SU-DHL-6 (cell line): ENCODE data around the gene FERMT2.

Experiments used
- H2AFZ ChIP-seq: fragments of 200-600 bp; sonication (generic); 2 replicates; pipeline ENCODE4 v1.6.1; 2014; ENCODE audit warnings: low read depth, mild to moderate bottlenecking, moderate library complexity, mixed read lengths, antibody characterized with exemption, low read length; ENCODE audit not compliant: severe bottlenecking
- H3F3A ChIP-seq: fragments of 200-600 bp; shearing (Covaris generic); 2 replicates; pipeline ENCODE4 v1.6.0; 2016; ENCODE audit warnings: antibody characterized with exemption, mild to moderate bottlenecking; ENCODE audit not compliant: insufficient read depth
- H3K27ac ChIP-seq: fragments of 200-600 bp; sonication (generic); 2 replicates; pipeline ENCODE4 v1.5.1; 2016; ENCODE audit warnings: low read depth, mild to moderate bottlenecking, low read length, moderate library complexity, mixed read lengths
- H3K27me3 ChIP-seq: fragments of 200-600 bp; sonication (generic), shearing (Covaris generic); 2 replicates; pipeline ENCODE4 v1.6.0; 2014; ENCODE audit warnings: mild to moderate bottlenecking, low read length
- H3K36me3 ChIP-seq: fragments of 200-600 bp; sonication (generic); 2 replicates; pipeline ENCODE4 v1.6.1; 2014; ENCODE audit warnings: mild to moderate bottlenecking, low read length, mixed read lengths
- H3K4me2 ChIP-seq: fragments of 300-600, 200-600 bp; shearing (Covaris generic), sonication (generic); 2 replicates; pipeline ENCODE4 v1.6.0; 2014; ENCODE audit warnings: low read length, low read depth, mild to moderate bottlenecking; ENCODE audit not compliant: poor library complexity, severe bottlenecking
- H3K4me3 ChIP-seq: fragments of 200-600 bp; sonication (generic); 2 replicates; pipeline ENCODE4 v1.5.1; 2014; ENCODE audit warnings: antibody characterized with exemption, low read length, mild to moderate bottlenecking, mixed read lengths; ENCODE audit not compliant: insufficient read depth, poor library complexity, severe bottlenecking
- H3K79me2 ChIP-seq: fragments of 200-600 bp; sonication (generic); 2 replicates; pipeline ENCODE4 v1.6.1; 2014; ENCODE audit warnings: mild to moderate bottlenecking, low read length, moderate library complexity; ENCODE audit not compliant: insufficient read depth
- H3K9ac ChIP-seq: fragments of 200-600 bp; sonication (generic); 2 replicates; pipeline ENCODE4 v1.7.0; 2014; ENCODE audit warnings: mild to moderate bottlenecking, low read length
- H3K9me2 ChIP-seq: fragments of 200-600 bp; sonication (generic); replicated peaks from 2 replicates; pipeline ENCODE4 v1.6.1; 2014; ENCODE audit warnings: low read length; ENCODE audit not compliant: insufficient read depth
- H3K9me3 ChIP-seq: fragments of 200-600 bp; sonication (generic); 2 replicates; pipeline ENCODE4 v1.6.1; 2014; ENCODE audit warnings: low read length, mixed read lengths; ENCODE audit not compliant: insufficient read depth
- H4K20me1 ChIP-seq: fragments of 200-600 bp; sonication (generic); 2 replicates; pipeline ENCODE4 v1.6.1; 2014; ENCODE audit warnings: low read depth, mild to moderate bottlenecking, antibody characterized with exemption, low read length, moderate library complexity, mixed read lengths
- CTCF ChIP-seq: fragments of 200-600 bp; sonication (generic); IDR thresholded peaks from one replicate; pipeline ENCODE4 v1.5.1; 2017; ENCODE audit warnings: antibody characterized with exemption, mild to moderate bottlenecking, low read length, moderate library complexity; ENCODE audit not compliant: insufficient read depth, poor library complexity, severe bottlenecking
- EZH2phosphoT487 ChIP-seq: fragments of 200-600 bp; sonication (generic), shearing (Covaris generic); conservative IDR thresholded peaks from 2 replicates; pipeline ENCODE4 v1.6.1; 2018; ENCODE audit warnings: mild to moderate bottlenecking, antibody characterized with exemption, low read length, moderate library complexity, mixed read lengths

FERMT2 gene

GRCh38 chr14:52949249-52949648 lies 1.6 kb downstream of the FERMT2 start:
- Histone ChIP-seq H3K4me2 (no peak overlapping the region), H3K9ac (no peak overlapping the region), H2AFZ (no peak overlapping the region), H3K27me3 (no peaks in the 10 kb centered on the region), H3K9me2 (no peaks in the 10 kb centered on the region), H3F3A (no peaks in the 10 kb centered on the region), H3K36me3 (no peaks in the 10 kb centered on the region), H3K27ac (no peak overlapping the region), H4K20me1 (no peaks in the 10 kb centered on the region), H3K4me3 (no peak overlapping the region), H3K79me2 (no peaks in the 10 kb centered on the region), H3K9me3 (no peaks in the 10 kb centered on the region)
- TF ChIP-seq EZH2phosphoT487: no peak

- no peak overlapping the region for H3K9ac ChIP-seq
Measured at GRCh38 chr14:52948836-52949235, 2.0 kb downstream of the FERMT2 start.

GRCh38 chr14:52948039-52948438 lies 2.8 kb downstream of the FERMT2 start:
- no peak overlapping the region for H3K9ac ChIP-seq

More at GRCh38 chr14:52948836-52949235, 2.0 kb downstream of the FERMT2 start:
- Histone ChIP-seq H4K20me1 (no peaks in the 10 kb centered on the region), H3K36me3 (no peaks in the 10 kb centered on the region), H3K27me3 (no peaks in the 10 kb centered on the region), H3F3A (no peaks in the 10 kb centered on the region), H3K4me2 (no peak overlapping the region), H3K4me3 (no peak overlapping the region), H3K9me3 (no peaks in the 10 kb centered on the region), H3K27ac (no peak overlapping the region), H2AFZ (no peak overlapping the region), H3K79me2 (no peaks in the 10 kb centered on the region), H3K9me2 (no peaks in the 10 kb centered on the region)
- TF ChIP-seq EZH2phosphoT487 (no peak), CTCF (no peak)

GRCh38 chr14:52944254-52944653 lies 6.6 kb downstream of the FERMT2 start:
- no peaks in the 10 kb centered on the region for H3K9me2 ChIP-seq
- no peaks in the 10 kb centered on the region for H3K79me2 ChIP-seq
- H3K4me2 ChIP-seq: no peak overlapping the region
- TF ChIP-seq EZH2phosphoT487 (no peak), CTCF (no peak)
- no peaks in the 10 kb centered on the region for H3K27me3 ChIP-seq
- H2AFZ ChIP-seq: no peak overlapping the region
- H4K20me1 ChIP-seq: no peaks in the 10 kb centered on the region
- H3K27ac ChIP-seq: no peak overlapping the region
- H3K9ac ChIP-seq: no peak overlapping the region
- no peaks in the 10 kb centered on the region for H3F3A ChIP-seq
- H3K9me3 ChIP-seq: no peaks in the 10 kb centered on the region
- no peaks in the 10 kb centered on the region for H3K36me3 ChIP-seq
- no peak overlapping the region for H3K4me3 ChIP-seq

More at GRCh38 chr14:52948039-52948438, 2.8 kb downstream of the FERMT2 start:
- no peaks in the 10 kb centered on the region for H3K9me3 ChIP-seq
- TF ChIP-seq CTCF: no peak
- TF ChIP-seq EZH2phosphoT487: no peak
- no peak overlapping the region for H3K4me3 ChIP-seq
- H4K20me1 ChIP-seq: no peaks in the 10 kb centered on the region
- H3K27ac ChIP-seq: no peak overlapping the region
- no peaks in the 10 kb centered on the region for H3K79me2 ChIP-seq
- no peaks in the 10 kb centered on the region for H3F3A ChIP-seq
- no peaks in the 10 kb centered on the region for H3K27me3 ChIP-seq
- H3K9me2 ChIP-seq: no peaks in the 10 kb centered on the region
- H3K36me3 ChIP-seq: no peaks in the 10 kb centered on the region
- H2AFZ ChIP-seq: no peak overlapping the region
- no peak overlapping the region for H3K4me2 ChIP-seq
